Activated T-cell treated with anti-CD3 and anti-CD28 coated beads, Interleukin-2, amount 50 U/mL, for 48 hours (primary cell): Measurements from ENCODE around the gene SGMS2.

ENCODE experiments used
- DNase-seq, 2 experiments: peaks; one replicate each; pipeline ENCODE4 v3.0.0-alpha.2; 2020

Gene SGMS2

DNA sequence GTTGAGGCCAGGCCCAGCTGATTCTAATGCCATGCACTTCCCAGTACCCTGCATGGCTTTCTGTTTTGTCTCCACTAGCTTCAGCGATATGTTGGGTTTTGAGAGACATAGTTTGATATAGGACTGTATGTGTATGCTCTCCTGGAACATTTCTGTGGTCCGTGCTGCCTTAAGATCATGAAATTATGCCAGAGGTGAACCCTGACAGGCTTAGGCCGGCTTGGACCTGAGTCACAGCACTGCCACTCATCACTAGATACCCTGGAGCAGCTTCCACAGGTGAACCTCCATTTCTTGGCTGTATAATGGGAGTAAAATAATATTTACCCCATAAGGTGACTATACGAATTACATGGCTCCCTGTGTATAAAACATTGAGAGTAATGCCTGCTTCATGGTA, 6.4 kb downstream of the SGMS2 start:
- no peak for DNase-seq

DNA sequence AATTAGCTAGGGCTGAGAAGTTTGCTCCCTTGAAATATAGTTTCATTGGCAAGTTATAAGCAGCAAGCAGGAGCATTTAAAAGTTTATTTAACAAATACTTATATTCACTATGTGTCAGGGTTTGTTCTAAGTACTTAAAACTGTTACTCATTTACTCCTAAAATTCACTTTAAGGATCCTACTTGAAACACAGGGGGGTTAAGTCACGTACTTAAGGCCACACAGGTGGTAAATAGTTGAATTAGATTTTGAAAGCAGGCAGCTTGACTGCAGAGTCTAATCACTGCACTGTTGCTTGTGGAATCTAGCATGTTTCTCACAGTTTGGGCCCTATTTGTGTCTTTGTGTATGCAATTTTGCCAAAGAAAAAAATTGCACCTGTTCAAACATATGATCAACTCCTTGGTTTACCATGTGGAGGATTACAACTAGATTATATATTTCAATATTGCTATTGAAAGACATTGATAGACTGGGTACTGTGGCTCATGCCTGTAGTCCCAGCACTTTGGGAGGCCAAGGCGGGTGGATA, 7.6 kb downstream of the SGMS2 start:
- DNase-seq: no peak

DNA sequence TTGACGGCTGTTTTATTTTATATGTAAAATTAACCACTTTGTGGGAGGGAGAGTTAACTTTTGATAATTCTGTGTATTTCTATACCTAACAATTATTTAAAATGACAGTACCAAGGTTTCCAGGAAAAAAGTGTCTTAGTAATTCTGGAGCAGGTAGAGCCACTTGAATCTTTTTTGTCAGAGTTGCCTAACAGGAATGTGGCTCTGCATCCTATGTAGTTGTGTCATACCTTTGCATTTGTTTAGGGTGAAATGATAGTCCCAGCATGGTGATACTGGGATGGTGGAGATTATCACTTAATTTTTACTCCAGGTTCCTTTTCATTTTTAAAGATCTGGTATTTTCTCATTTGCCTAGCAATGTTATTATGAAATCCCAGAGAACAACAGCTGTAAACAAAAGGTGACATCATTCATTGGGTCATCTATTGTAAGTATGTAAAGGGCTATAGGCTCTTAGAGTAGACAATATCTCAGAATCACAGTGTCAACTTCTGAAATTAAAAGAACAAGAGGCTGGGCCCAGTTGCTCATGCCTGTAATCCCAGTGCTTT, 9.6 kb downstream of the SGMS2 start:
- no peak for DNase-seq

DNA sequence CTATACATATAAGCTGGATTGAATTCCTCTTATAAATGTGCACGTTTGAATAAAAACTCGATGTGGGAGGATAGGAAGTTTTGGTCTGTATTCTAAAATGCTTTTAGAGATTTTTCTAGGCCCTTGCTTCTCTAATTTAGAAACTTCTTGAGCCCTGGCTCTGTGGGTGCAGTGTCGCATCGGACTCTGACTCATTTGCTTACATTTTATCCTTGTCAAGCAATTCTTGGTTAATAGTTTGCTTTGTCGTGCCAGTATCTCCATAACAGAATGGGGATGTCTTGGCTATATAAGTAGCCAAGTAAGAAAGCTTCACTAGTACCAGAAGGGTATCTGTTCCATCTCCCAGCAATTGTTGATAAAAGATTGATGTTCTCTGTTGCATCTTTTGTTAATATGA, 10.7 kb downstream of the SGMS2 start:
- no peak for DNase-seq

DNA sequence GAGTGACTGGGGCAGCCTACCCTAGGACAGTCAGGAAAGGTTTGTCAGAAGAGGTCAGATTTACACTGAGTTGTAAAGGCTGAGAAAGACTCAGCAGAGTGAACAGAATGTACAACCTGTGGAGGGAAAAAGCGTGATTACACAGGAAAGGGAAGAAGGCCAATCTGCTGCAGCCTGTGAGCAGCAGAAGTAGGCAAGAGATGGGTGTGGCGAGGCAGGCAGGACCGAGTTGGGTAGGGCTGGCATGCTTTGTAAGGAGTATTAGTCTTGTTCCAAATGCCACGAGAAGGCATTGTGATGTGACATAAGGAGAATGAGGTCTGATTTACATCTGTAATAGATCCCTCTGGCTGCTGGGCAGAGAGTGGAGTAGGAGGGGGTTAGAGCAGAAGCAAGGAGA, 12.6 kb downstream of the SGMS2 start:
- DNase-seq: no peak

DNA sequence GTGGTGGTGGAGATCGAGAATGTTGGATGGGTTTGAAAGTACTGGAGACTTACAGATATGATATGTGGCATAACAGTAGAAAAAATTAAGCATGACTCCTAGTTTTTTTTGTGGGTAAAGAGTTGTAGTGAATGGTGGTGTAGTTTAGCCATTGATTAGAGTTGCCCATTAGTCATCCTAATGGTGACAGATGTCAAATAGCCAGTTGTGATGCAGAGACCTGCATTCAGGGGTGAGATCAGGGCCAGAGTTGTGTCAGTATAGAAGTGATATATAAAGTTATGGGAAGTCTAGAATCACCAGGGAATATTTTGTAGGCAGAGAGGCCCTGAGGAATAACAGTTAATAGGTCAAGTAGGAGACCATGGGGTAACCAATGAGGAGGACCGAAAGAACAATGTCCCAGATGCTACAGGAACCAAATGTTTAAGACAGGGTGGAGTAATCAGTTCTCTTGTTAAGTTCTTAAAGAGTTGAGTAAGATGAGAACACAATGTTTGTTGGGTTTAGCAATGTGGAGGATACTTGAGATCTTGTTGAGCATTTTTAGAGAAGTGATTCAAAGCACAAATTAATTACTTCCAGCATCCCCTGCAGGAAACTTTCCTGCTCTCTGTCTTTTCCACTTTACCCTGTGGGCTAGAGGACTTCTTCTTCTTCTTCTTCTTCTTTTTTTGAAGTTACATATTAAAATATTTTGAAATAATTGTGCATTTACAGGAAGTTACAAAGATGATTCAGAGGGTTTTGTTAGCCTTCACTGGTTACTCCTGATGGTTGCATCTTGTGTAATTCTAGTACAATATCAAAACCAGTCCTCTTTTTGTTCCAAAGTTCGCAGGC, 13.3 kb downstream of the SGMS2 start:
- no peak for DNase-seq

DNA sequence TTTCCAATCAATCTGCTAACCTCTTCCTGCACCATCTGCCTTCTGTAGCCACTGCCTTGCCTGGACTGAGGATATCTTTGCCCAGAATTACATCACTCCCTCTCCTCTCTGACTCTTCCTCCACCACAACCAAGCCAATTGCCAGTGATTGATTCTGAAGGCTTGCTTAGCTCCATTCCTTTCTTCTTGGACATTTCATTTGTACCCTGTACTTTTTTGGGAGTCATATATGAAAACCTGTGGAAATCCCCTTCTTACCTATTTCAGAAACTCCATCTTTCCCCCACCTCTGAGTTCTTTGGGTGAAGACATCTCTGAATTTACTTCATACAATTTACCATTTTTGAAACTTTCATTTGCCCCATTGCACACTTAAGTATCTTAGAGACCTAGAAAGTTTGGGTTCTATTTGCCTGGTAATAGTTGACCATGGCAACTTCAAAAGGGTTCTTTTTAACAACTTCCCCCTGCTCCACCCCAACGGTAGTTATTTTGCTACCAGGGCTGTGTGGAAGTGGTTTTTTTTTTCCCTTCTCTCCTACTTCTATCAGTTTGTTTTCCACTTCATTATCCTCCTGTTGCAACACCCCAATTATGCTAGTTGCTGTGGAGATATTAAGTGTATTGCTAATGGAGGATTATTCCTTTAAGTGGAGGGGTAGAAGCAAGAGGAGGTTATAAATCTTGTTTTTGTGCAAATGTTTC, 14.3 kb downstream of the SGMS2 start:
- DNase-seq: no peak

DNA sequence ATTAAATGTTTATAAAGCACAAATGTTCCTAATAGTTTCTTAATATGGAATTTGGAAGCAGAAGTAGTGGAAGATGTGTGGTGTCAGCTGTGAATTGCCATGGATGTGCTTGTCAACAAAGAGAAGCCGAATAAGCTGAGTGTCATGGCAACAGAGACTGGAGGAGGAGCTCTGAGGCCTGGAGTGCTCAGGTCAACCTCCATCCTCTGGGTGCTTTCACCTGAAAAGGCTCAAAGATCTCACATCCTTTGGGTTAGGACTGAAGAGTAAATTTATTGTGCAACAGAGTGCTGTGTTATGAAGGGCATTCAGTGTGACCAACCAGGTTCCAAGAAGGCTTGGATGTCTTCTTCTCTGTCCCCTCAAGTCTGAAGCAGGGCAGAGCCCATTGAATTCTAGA, 18.7 kb downstream of the SGMS2 start:
- DNase-seq: no peak

DNA sequence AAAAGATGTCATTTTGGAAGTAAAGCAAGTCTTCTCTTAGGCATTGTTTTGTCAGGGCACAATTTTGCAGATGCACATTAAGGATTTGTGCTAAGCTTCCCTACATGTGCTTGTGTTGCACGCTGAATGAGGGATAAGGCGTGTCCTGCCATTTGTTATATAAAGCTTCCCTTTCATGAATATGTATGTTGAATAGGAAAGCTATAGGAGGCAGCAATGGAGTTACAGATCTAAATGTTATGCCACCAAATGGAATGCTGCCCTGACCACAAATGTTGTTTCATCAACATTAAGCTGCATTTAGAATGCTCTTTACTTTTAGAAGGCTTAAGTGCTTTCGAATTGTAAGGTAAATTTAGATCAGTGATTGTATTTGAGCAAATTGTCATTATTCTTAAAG, 20.9 kb downstream of the SGMS2 start:
- no peak for DNase-seq

DNA sequence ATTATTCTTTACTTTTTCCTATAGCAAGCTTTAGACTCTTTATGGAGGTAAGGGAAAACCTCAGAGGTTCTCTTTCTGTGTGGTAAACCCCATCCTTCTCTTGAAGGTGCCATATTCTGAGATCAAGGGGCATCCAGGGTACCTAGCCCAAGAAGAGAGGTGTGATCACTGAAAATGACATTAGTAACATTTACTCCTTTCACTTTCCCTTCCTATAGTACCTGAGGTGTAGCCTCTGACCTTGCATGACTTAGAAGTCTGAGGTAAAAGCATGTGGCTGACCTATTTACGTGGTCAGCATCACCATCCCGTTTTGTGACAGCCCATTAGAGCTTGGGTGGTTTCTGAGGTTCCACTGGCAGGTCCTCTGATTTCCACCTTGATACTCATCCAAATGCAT, 25.7 kb downstream of the SGMS2 start:
- DNase-seq: no peak

DNA sequence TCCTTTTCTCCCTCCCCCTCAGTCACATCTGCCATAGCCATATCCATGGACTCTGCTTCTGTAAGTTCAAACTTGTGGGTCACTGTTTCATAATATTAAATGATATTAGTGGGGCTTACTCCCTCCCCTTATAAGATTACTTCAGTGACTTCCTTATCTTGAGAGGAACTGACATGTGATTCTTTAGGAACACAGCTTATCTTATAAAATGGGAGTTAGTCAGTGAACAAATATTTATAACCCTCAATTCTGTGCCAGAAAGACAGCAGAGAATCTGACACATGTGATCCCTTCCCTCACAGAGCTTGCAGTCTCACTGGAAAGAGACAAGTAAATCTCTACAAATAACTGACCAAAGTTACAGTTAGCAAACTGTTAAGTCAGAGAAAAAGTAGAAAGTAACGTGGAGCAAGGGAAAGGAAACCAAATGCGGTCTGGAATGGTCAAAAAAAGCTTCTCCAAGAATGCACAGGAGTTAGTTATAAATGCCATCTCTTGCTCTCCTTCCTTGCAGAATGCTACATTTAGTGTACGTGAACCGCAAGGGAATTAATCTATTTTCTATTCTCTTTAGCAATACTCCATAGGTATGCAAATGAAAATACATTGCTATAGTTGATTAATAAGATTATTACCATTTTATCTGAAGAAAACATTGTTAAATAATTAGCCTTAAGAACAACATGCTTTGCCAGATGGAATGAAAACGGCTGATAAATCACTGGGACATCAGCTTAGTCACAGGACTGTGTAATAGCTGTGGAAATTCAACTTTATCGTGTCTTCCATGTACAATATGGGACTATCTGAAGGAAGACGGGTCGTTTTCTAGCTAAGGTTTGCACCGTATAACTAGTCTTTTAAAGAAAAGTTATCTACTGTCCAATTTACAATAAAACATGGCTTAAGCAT, 29.0 kb downstream of the SGMS2 start:
- no peak for DNase-seq

DNA sequence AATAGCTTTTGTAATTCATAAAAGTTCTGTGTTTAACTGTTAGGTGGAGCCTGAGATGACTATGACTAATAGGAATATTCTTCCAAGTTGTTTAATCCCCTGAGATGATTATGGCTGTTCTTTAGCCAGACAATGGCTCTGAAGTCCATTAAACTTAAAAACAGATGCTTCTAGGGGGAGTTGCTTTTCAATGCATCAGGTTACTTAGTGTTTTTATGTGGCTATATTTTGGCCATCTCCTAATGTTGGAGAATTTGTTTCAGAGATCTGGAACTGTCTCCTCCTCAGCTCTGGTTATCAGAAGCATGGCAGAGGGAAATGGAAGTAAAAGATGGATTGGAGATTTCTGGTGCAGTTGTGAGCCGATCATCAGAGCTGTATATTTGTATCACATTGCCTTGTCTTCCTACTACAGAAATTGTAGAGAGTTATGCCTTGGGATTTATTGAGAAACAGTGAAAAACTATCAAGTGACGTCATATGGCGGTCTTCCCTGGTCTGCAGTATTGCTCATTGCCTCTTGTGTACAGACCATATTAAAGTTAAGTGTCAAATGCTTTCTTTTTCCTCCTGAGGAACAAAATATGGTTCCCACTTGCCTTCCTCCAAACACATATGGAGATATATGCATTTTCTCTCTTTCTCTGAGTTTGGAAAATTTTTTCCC, 29.8 kb downstream of the SGMS2 start:
- no peak for DNase-seq

DNA sequence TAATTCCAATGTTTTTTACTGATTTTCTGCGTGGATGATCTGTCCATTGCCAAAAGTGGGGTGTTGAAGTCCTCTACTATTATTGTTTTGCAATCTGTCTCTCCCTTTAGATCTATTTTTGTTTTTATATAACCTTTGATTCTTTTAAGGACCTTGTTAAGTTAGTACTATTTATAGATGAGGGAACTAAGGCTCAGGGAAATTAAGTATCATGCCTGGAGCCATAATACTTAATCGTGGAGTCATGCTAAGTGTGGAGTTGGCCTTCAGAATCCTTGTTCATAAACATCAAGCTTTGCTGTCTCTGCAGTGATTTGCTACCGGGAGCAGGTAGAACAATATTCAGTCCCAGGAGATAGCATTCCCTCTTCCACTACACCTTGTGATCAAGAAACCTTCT, 31.0 kb downstream of the SGMS2 start:
- no peak for DNase-seq

DNA sequence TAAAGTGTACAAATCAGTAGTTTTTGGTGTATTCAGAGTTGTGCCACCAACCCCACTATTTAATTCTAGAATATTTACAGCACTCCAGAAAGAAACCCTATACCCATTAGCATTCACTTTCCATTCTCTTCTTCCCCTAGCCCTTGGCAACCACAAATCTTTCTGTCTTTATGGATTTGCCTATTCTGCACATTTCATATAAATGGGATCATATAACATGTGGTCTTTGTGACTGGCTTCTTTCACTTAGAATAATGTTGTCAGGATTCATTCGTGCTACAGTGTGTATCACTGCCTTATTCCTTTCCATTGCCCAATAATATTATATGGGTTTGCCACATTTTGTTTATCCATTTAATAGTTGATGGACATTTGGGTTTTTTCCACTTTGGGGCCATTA, 32.2 kb downstream of the SGMS2 start:
- DNase-seq: no peak

DNA sequence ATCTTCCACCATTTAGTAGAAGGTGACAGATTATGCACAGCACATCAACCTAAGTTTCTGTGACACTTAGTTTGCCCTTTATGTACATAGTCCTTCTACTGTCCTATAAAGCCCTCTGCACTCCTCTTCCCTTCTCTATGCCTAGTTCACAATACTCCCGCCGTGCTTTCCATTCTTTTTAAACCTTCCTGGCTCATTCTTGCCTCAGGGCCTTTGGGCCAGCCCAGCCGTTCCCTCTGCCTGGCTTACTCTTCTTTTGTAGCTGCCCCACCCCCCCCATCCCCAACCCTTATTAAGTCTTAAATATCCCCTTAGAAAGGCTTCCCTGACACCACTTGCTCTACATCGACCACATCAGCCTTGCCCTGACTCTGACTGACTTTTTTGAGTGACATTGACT, 33.0 kb downstream of the SGMS2 start:
- DNase-seq: no peak

DNA sequence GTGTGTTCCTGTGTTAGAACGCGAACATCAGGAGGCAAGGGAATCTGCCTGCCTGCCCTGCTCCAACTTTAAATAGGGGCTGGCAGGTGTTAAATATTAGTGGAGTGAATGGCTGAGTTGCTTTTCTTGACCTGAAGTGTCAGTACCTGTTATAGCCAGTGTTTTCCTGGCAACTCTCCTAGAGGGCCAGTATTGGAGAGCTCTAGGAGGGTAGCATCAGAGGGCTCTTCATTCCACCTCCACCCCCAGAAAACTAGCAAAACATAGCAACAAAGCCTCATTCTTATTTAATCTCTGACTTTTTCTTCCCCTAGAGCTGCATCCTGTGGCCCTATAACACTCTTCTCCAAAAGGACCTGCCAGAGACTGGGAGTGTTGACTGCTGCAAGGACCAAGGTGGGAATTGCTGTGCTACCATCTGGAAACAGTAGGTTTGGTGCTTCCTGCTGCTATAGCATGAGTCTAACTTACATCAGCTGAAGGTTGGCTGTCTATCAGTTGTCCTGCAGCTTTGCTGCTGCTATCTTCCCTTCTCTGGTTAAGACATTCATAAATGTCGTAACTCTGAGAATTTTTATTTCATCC, 33.5 kb downstream of the SGMS2 start:
- no peak for DNase-seq

DNA sequence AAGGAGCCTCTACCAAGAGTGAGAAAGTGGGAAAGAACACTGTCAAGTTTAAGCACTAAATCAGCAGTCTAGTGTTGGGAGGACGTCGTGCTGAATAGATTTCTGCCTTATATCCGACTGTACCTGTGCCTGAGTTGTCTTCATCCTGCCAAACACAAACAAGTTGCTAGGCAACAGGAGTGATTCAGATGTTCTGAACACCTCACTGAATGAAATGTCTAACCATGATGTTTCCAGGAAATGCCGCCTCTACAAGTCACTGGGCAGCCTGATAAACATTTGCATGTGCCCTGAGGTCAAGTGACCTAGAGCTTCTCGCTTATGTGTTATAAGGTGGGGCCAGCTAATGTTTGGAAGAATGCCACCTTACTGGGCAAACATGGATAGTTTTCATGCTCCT, 37.9 kb downstream of the SGMS2 start:
- DNase-seq: peak in 1 of 2 experiments; percentile 23

DNA sequence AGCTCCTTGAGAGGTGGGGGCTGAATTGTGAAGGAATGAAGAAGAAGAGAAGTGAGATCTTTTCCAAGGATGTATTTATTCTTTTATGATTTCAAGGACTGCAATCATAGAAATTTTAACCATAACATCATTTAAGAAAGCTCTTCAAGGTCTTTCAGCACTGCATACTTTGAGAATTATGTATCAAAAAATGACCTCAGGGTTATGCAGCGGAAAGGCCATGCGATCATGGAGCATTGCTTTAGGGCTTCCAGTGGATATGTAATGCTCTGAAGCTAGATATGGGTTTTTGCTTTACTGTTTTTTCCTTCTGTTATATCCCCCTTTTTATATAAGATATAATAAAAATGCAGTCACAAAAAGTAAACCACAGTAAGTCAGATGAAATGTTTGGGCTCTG, 38.7 kb downstream of the SGMS2 start:
- no peak for DNase-seq

DNA sequence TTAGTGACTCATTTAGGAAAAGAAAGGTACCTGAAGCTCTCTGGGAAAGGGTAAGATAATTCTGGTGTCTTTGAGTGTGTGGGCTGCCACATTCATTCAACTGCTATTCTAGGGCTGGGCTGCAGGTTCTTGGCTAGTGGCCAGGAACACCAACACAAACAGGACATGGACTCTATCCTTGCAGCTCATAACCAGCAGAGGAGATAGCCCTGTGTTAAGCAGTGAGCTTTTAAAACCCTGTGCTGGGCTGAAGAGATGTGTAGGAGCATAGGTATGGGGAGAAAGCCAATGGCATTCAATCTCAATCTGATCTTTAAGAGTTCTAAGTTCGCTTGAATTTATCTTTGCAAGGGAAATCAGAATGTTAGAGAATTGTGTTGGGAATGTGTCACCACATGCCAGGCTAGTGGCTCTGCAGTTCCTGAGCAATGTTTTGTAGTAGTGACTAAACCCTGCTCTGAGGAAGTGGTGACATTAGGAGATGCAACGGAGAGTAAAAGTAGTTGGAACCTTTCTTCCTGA, 39.2 kb downstream of the SGMS2 start:
- DNase-seq: peak; percentile 37 to 45

DNA sequence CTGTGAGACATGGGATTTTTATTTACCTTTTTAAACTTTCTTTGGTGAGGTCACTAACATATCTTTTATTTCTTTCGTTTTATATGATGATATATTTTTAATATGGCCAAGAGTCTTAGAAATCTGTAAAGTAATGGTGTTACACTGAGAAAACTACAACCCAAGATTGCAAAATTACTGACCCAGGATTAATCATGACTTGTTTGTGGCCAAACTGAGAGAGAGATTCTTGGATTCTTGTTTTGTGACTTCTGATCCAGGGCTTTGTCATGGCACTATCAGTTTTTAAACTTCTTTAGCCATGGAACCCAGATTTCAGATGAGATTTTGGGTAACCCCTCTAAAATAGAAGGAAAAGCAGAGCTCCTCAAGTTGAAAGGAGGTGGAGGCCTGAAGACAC, 42.0 kb downstream of the SGMS2 start:
- DNase-seq: no peak

DNA sequence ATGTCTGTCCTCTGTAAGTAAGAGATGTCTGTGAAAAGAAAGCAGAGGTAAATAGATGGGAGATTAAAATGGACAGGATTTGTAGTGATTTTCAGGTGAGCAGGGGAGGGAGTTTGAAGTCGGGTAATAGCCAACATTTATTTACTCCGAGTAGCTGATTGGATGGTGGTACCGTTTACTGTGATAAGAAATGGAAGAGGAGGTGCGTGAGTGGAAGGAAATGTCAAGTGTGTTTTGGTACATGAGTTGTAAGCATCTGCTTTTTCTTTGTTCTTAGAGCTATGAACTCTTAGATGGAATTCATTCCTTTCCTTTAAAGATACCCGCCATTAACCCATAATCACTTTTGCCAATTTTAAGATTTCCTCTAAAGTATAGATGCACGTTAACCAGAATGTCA, 45.5 kb downstream of the SGMS2 start:
- no peak for DNase-seq
